ENCODE measurements around the gene MAN1B1.

The MAN1B1 gene

GRCh38 chr9:137040568-137040967 lies 46.2 kb upstream of the MAN1B1 start:
- no peak for ATAC-seq
- no peak for TF ChIP-seq TCF4 (CRISPR knock-in tag; IDR thresholded peaks at IDR 0.05; ENCODE audit: borderline replicate concordance)

GRCh38 chr9:137041124-137041523 lies 45.7 kb upstream of the MAN1B1 start:
- ATAC-seq = no peak
- no peak for TF ChIP-seq PPARA (CRISPR knock-in tag; IDR thresholded peaks at IDR 0.05; ENCODE audit: borderline replicate concordance)
- TF ChIP-seq CREB5 (CRISPR knock-in tag; IDR thresholded peaks at IDR 0.05; ENCODE audit: low read depth) = no peak
- TF ChIP-seq POU6F1 (CRISPR knock-in tag; IDR thresholded peaks at IDR 0.05; ENCODE audit: borderline replicate concordance, low read depth) = no peak
- TF ChIP-seq ZC3H10 (CRISPR knock-in tag; IDR thresholded peaks at IDR 0.05) = no peak
- TF ChIP-seq BACH2 (CRISPR knock-in tag; IDR thresholded peaks at IDR 0.05; ENCODE audit: borderline replicate concordance) = no peak
- no peak for TF ChIP-seq ESRRG (CRISPR knock-in tag; IDR thresholded peaks at IDR 0.05)
- no peak for TF ChIP-seq TOX (CRISPR knock-in tag; IDR thresholded peaks at IDR 0.05; ENCODE audit: borderline replicate concordance)
- no peak for TF ChIP-seq TSHZ2 (CRISPR knock-in tag; IDR thresholded peaks at IDR 0.05)
- no peak for TF ChIP-seq ISL1 (CRISPR knock-in tag; IDR thresholded peaks at IDR 0.05)
- TF ChIP-seq SNAI2 (CRISPR knock-in tag; IDR thresholded peaks at IDR 0.05) = no peak
- TF ChIP-seq CSDC2 (CRISPR knock-in tag; IDR thresholded peaks at IDR 0.05) = no peak
- TF ChIP-seq ZFP3 (CRISPR knock-in tag; IDR thresholded peaks at IDR 0.05) = no peak
- TF ChIP-seq GLIS3 (CRISPR knock-in tag; IDR thresholded peaks at IDR 0.05) = no peak
- no peak for TF ChIP-seq ZNF70 (CRISPR knock-in tag; IDR thresholded peaks at IDR 0.05)
- TF ChIP-seq ZNF565 (CRISPR knock-in tag; conservative IDR thresholded peaks at IDR 0.05; ENCODE audit: low read depth) = no peak
- TF ChIP-seq ZNF8 (CRISPR knock-in tag; IDR thresholded peaks at IDR 0.05) = no peak
- TF ChIP-seq, protein P1, sequence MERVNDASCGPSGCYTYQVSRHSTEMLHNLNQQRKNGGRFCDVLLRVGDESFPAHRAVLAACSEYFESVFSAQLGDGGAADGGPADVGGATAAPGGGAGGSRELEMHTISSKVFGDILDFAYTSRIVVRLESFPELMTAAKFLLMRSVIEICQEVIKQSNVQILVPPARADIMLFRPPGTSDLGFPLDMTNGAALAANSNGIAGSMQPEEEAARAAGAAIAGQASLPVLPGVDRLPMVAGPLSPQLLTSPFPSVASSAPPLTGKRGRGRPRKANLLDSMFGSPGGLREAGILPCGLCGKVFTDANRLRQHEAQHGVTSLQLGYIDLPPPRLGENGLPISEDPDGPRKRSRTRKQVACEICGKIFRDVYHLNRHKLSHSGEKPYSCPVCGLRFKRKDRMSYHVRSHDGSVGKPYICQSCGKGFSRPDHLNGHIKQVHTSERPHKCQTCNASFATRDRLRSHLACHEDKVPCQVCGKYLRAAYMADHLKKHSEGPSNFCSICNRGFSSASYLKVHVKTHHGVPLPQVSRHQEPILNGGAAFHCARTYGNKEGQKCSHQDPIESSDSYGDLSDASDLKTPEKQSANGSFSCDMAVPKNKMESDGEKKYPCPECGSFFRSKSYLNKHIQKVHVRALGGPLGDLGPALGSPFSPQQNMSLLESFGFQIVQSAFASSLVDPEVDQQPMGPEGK (CRISPR knock-in tag; IDR thresholded peaks at IDR 0.05; ENCODE audit: borderline replicate concordance) = no peak

GRCh38 chr9:137042751-137043727 lies 43.7 kb upstream of the MAN1B1 start:
- no peak for ATAC-seq
- no peak for TF ChIP-seq GLIS3 (CRISPR knock-in tag; IDR thresholded peaks at IDR 0.05)
- no peak for TF ChIP-seq ARNTL (CRISPR knock-in tag; IDR thresholded peaks at IDR 0.05; ENCODE audit: borderline replicate concordance, low read depth)
- TF ChIP-seq ZFP30 (CRISPR knock-in tag; IDR thresholded peaks at IDR 0.05) = no peak
- TF ChIP-seq ISL1 (CRISPR knock-in tag; IDR thresholded peaks at IDR 0.05) = no peak
- no peak for TF ChIP-seq SNAI2 (CRISPR knock-in tag; IDR thresholded peaks at IDR 0.05)
- no peak for TF ChIP-seq PPARA (CRISPR knock-in tag; IDR thresholded peaks at IDR 0.05; ENCODE audit: borderline replicate concordance)
- TF ChIP-seq RARB (CRISPR knock-in tag; IDR thresholded peaks at IDR 0.05) = no peak
- no peak for TF ChIP-seq CSDC2 (CRISPR knock-in tag; IDR thresholded peaks at IDR 0.05)
- TF ChIP-seq CREB5 (CRISPR knock-in tag; IDR thresholded peaks at IDR 0.05; ENCODE audit: low read depth) = no peak
- TF ChIP-seq CSRNP3 (CRISPR knock-in tag; IDR thresholded peaks at IDR 0.05) = no peak
- TF ChIP-seq ZNF8 (CRISPR knock-in tag; IDR thresholded peaks at IDR 0.05) = no peak
- no peak for TF ChIP-seq OSR1 (CRISPR knock-in tag; IDR thresholded peaks at IDR 0.05)
- TF ChIP-seq BACH2 (CRISPR knock-in tag; IDR thresholded peaks at IDR 0.05; ENCODE audit: borderline replicate concordance) = no peak
- TF ChIP-seq ESRRG (CRISPR knock-in tag; IDR thresholded peaks at IDR 0.05) = no peak
- TF ChIP-seq, protein P1 (CRISPR knock-in tag; IDR thresholded peaks at IDR 0.05; ENCODE audit: borderline replicate concordance) = no peak
- no peak for TF ChIP-seq ZFP3 (CRISPR knock-in tag; IDR thresholded peaks at IDR 0.05)
- TF ChIP-seq TOX (CRISPR knock-in tag; IDR thresholded peaks at IDR 0.05; ENCODE audit: borderline replicate concordance) = no peak
- TF ChIP-seq ZNF70 (CRISPR knock-in tag; IDR thresholded peaks at IDR 0.05) = no peak
- TF ChIP-seq TCF4 (CRISPR knock-in tag; IDR thresholded peaks at IDR 0.05; ENCODE audit: borderline replicate concordance) = no peak
